Subcutaneous abdominal adipose tissue (tissue), 5 donors: ENCODE data around the gene IREB2.
A peak's percentile ranks its signal among the peaks of the same experiment; 100 is the strongest.

ENCODE experiments used
- H3K27ac ChIP-seq: one replicate; pipeline ENCODE4 v1.7.0; 2013; ENCODE audit warnings: low read depth, mild to moderate bottlenecking, inconsistent platforms, low read length, moderate library complexity
- H3K27me3 ChIP-seq, 5 donors: one replicate each; pipeline ENCODE4 v1.7.0; 2013; ENCODE audit warnings: low read length in 5 of 5, inconsistent platforms in 1 of 5; ENCODE audit not compliant: control insufficient read depth in 5 of 5, insufficient read depth in 4 of 5
- H3K36me3 ChIP-seq, 5 donors: one replicate each; pipeline ENCODE4 v1.7.0; 2013; ENCODE audit warnings: low read length in 5 of 5; ENCODE audit not compliant: control insufficient read depth in 5 of 5, insufficient read depth in 5 of 5
- H3K4me1 ChIP-seq, 5 donors: one replicate each; pipeline ENCODE4 v1.7.0; 2013; ENCODE audit warnings: low read length in 5 of 5, mild to moderate bottlenecking in 3 of 5, moderate library complexity in 1 of 5; ENCODE audit not compliant: control insufficient read depth in 5 of 5, insufficient read depth in 5 of 5
- H3K4me3 ChIP-seq, 5 donors: one replicate each; pipeline ENCODE4 v1.7.0; 2013; ENCODE audit warnings: low read length in 5 of 5, low read depth in 1 of 5
- H3K9ac ChIP-seq, 5 donors: one replicate each; pipeline ENCODE4 v1.7.0; 2013; ENCODE audit warnings: low read length in 5 of 5, mild to moderate bottlenecking in 4 of 5, moderate library complexity in 3 of 5
- H3K9me3 ChIP-seq, 5 donors: one replicate each; pipeline ENCODE4 v1.7.0; 2013; ENCODE audit warnings: low read length in 5 of 5; ENCODE audit not compliant: control insufficient read depth in 5 of 5
- donor health status: healthy.
- donor health status: healthy.
- donor health status: healthy.
- donor health status: healthy.
- donor health status: healthy.

The IREB2 gene

DNA sequence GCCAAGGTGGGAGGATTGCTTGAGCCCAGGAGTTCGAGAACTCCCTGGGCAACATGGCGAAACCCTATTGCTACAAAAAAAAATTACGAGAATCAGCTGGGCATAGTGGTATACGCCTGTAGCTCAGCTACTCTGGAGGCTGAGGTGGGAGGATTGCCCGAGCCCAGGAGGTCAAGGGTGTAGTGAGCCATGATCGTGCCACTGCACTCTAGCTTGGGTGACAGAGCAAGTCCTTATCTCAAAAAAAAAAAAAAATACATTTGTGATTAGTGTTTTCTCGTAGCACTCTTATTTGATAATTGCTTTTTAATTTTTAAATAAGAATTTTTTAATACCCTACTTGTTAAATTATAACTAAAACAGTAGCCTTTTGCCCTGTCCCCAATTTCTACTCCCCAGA lies 18.4 kb downstream of the IREB2 start:
- Histone ChIP-seq H3K9me3 (no peaks in the 10 kb centered on the region), H3K9ac (no peak overlapping the region), H3K27ac (peak overlapping the region; percentile 83), H3K4me1 (peaks cover 0 to 61% (median 53%) of the 10 kb centered on the region in 5 donors), H3K27me3 (no peaks in the 10 kb centered on the region), H3K4me3 (no peak overlapping the region), H3K36me3 (peaks cover 0 to 2% (median 0%) of the 10 kb centered on the region in 5 donors)

DNA sequence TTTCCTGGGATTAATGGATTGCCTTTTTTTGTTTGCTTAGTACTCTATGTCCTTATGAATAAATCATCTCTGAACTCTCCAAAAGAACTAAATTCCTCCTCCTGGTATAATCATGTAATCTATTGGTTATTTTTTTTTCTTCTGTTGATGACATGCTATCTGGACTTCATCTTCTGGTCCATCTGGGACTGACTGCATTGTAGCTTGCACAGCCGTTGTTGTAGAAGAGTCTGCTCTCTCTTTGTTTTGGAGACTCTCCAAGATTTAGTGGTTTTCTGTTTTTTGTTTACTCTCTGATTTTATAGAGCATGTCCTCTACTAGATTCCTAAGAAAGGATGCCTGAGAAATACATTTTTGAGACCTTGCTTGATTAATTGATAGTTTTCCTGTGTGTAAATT lies 19.1 kb downstream of the IREB2 start:
- Histone ChIP-seq H3K4me3 (no peak overlapping the region), H3K9ac (peak overlapping the region in 3 of 5 donors; percentile 8 to 46 (median 30)), H3K27ac (peak overlapping the region; percentile 83), H3K9me3 (no peaks in the 10 kb centered on the region), H3K4me1 (peaks cover 0 to 64% (median 56%) of the 10 kb centered on the region in 5 donors), H3K27me3 (no peaks in the 10 kb centered on the region), H3K36me3 (peaks cover 0 to 2% (median 0%) of the 10 kb centered on the region in 5 donors)

DNA sequence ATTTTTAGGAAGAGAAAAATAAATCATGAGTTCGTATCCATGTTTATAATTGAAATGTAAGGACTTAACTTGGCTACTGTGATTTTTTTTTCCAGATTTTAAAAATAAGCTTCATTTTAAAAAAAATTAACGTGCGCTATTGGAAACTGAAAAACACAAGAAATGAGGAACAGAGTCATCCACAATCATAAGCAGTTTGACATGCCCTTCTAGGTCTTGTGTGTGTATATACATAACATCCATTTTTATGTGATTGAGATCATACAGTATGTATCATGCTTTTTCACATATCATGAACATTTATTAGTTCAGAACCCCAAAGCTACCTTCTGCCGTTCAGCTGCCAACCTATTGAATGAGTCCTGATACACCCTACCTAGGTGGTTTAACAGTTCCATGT lies 22.7 kb downstream of the IREB2 start:
- Histone ChIP-seq H3K27me3 (no peaks in the 10 kb centered on the region), H3K36me3 (peaks cover 7 to 23% (median 19%) of the 10 kb centered on the region in 5 donors), H3K9me3 (no peaks in the 10 kb centered on the region), H3K4me3 (no peak overlapping the region), H3K27ac (peak overlapping the region; percentile 76), H3K9ac (peak overlapping the region in 1 of 5 donors; percentile 46), H3K4me1 (peaks cover 0 to 45% (median 26%) of the 10 kb centered on the region in 5 donors)

DNA sequence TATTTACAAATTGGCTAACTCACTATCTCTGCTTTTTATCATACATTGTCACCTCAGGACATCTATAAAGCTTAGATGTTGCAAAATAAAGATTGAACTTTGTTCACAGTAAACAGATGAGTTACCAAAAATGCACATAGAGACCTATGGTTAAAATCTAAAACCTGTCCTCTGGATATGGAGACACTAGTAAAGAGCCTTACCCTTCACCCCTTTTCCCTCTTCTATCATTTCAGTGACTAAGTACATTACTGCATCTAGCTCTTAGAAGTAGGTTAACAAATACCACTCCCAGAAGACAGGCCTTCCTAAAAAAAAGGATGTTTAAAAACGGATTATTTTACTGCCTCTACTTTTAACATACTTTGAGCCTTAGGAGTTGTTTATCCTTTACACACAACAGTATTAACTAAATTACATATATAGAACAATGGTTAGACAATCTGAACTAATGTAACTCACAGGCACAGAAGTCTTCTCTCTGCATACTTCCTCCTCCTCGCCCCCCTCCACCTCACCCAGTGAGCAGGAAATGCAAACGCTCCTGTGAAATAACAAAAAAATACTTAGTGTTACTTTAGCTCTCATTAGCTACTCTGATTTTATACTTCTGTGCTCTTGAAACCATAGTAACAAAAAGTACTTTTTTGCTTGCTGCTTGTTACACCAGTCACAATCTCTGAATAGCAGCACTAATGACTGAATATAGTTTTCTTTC lies 23.3 kb downstream of the IREB2 start:
- H3K9me3 ChIP-seq, result no peaks in the 10 kb centered on the region
- H3K4me1 ChIP-seq, result peaks cover 0 to 40% (median 21%) of the 10 kb centered on the region in 5 donors
- no peaks in the 10 kb centered on the region for H3K27me3 ChIP-seq
- peak overlapping the region in 4 of 5 donors; percentile 13 to 64 (median 44) for H3K9ac ChIP-seq
- H3K4me3 ChIP-seq, result no peak overlapping the region
- H3K36me3 ChIP-seq, result peaks cover 10 to 27% (median 23%) of the 10 kb centered on the region in 5 donors
- H3K27ac ChIP-seq, result peak overlapping the region; percentile 76

DNA sequence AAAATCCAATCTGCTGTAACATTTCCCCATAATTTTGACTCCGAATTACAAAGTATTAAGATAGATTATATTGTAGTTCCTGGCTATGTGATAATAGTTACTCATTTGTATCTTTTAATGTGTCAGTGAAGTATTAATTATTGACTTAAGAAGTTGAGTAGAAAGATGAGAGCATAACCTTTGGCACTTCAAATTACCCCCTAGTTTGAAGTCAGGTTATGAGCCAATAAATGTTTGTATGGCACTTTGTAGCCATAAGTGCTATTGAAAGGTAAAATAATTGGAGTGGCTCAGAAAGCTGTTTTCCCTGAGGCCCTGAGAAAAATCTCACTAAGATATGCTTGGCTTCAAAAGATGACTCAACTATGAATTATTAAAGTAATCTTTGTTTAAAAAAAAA lies 31.0 kb downstream of the IREB2 start:
- peaks cover 0 to 12% (median 3%) of the 10 kb centered on the region in 5 donors for H3K4me1 ChIP-seq
- H3K9me3 ChIP-seq, result no peaks in the 10 kb centered on the region

DNA sequence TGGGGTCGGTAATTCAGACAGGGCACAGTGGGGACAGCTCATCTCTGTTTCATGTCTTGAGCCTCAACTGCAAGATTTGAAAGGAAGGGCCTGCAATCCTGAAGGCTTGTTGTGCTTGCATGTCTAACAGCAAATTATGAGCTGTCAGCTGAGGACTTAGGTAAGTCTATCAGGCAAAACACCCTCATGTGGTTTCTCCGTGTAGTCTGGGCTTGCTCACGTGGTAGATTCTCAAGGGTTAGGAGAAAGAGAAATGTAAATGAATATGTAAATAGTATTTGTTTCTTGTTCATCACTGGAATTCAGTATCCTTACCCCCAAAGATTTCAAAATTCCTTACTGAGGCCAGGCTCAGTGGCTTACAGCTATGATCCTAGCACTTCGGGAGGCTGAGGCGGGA lies 39.3 kb downstream of the IREB2 start:
- Histone ChIP-seq H3K9me3 (no peaks in the 10 kb centered on the region), H3K27me3 (no peaks in the 10 kb centered on the region), H3K36me3 (peaks cover 42 to 73% (median 63%) of the 10 kb centered on the region in 5 donors), H3K9ac (no peak overlapping the region), H3K4me1 (no peaks in the 10 kb centered on the region), H3K27ac (no peak overlapping the region), H3K4me3 (no peak overlapping the region)

More for the DNA sequence above, 31.0 kb downstream of the IREB2 start:
- no peak overlapping the region for H3K27ac ChIP-seq
- no peak overlapping the region for H3K9ac ChIP-seq
- H3K27me3 ChIP-seq, result no peaks in the 10 kb centered on the region
- H3K4me3 ChIP-seq, result no peak overlapping the region
- H3K36me3 ChIP-seq, result peaks cover 46 to 78% (median 69%) of the 10 kb centered on the region in 5 donors

DNA sequence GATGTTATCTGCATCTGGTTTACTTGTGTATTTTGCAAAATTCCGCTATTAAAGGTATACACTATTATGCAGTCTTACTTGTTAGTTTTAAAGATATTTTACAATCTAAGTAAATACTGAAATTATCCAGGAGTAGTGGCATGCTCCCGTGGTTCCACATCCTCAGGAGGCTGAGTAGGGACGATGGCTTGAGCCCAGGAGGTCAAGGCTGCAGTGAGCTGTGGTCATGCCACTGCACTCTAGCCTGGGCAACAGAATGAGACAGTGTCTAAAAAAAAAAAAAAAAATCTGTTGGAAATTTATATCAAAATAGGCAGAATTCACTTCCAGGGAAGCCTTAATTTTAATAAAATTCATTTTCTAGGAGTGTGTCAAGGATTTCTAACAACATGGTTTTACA lies 41.6 kb downstream of the IREB2 start:
- Histone ChIP-seq H3K4me1 (no peaks in the 10 kb centered on the region), H3K4me3 (no peak overlapping the region), H3K27ac (no peak overlapping the region), H3K36me3 (peaks cover 36 to 71% (median 60%) of the 10 kb centered on the region in 5 donors), H3K27me3 (no peaks in the 10 kb centered on the region), H3K9me3 (no peaks in the 10 kb centered on the region), H3K9ac (no peak overlapping the region)

DNA sequence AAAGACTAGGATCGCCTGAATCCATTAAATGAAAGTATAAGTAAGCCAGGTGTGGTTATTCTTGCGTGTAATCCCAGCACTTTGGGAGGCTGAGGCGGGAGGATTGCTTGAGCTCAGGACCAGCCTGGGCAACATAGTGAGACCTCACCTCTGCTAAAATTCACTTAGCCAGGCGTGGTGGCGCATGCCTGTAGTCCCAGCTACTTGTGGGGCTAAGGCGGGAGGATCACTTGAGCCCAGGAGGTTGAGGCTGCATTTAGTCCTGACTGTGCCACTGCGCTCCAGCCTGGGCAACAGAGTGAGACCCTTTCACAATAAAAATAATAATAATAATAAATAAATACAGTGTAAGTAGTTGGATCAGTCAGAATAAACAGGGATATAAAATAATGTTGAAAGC lies 43.9 kb downstream of the IREB2 start:
- Histone ChIP-seq H3K9ac (no peak overlapping the region), H3K4me1 (no peaks in the 10 kb centered on the region), H3K4me3 (no peak overlapping the region), H3K27ac (no peak overlapping the region), H3K9me3 (no peaks in the 10 kb centered on the region), H3K27me3 (no peaks in the 10 kb centered on the region), H3K36me3 (peaks cover 35 to 72% (median 62%) of the 10 kb centered on the region in 5 donors)

DNA sequence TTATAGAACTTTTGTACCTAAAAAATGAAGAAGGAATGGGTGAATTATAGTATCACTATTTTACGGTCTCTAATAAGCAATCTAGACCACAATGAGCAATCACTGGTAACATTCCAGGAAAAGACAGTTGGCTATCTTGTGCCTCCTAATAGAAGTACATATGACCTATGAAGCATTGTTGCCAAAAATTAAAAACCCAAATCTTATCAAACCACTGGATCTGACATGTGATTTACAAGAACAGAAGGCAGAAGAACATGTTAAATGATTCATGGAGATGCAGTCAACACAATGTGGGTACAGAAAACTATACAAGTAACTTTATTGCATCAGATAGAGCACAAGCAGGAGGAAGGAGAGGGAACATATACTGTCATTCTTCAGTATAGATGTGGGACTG lies 54.9 kb downstream of the IREB2 start:
- peaks cover 53 to 80% (median 69%) of the 10 kb centered on the region in 5 donors for H3K36me3 ChIP-seq
- H3K27ac ChIP-seq, result no peak overlapping the region
- H3K9ac ChIP-seq, result no peak overlapping the region
- H3K9me3 ChIP-seq, result no peaks in the 10 kb centered on the region
- no peaks in the 10 kb centered on the region for H3K27me3 ChIP-seq
- H3K4me1 ChIP-seq, result peaks cover 0 to 5% (median 4%) of the 10 kb centered on the region in 5 donors
- no peak overlapping the region for H3K4me3 ChIP-seq

DNA sequence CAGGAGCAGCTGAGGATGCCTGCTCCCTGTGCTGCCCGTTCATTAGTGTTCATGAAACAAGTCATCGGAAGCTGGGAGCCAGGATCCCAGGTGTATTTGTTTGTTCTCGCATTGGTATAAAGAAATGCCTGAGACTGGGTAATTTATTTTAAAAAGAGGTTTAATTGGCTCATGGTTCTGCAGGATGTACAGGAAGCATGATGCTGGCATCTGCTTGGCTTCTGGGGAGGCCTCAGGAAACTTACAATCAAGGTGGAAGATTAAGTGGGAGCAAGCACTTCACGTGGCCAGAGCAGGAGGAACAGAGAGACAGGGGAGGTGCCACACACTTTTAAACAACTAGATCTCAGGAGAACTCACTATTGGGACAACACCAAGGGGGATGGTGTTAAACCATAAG lies 63.8 kb downstream of the IREB2 start:
- Histone ChIP-seq H3K4me3 (no peak overlapping the region), H3K9me3 (no peaks in the 10 kb centered on the region), H3K27ac (no peak overlapping the region), H3K9ac (no peak overlapping the region), H3K27me3 (no peaks in the 10 kb centered on the region), H3K36me3 (peaks cover 16 to 35% (median 25%) of the 10 kb centered on the region in 5 donors), H3K4me1 (peaks cover 0 to 8% (median 3%) of the 10 kb centered on the region in 5 donors)
